K562 treated with DMSO at 1 percent for 24 hours (cell line): Measurements from ENCODE around the gene CD14. TPM values are rescaled to one million over a fixed set of nuclear protein-coding genes. Genes with fewer than 3 reads are reported as not detected.

Experiments used
- total RNA-seq: library from RNA; unstranded; fragments of 300-600 nt; gene quantifications from 2 replicates; pipeline ENCODE4 v1.2.3, GENCODE V29; 2022; ENCODE audit warnings: low read depth; ENCODE audit not compliant: insufficient read depth

The CD14 gene
- total RNA-seq = 1.1 and 1.6 TPM in 2 replicates

DNA sequence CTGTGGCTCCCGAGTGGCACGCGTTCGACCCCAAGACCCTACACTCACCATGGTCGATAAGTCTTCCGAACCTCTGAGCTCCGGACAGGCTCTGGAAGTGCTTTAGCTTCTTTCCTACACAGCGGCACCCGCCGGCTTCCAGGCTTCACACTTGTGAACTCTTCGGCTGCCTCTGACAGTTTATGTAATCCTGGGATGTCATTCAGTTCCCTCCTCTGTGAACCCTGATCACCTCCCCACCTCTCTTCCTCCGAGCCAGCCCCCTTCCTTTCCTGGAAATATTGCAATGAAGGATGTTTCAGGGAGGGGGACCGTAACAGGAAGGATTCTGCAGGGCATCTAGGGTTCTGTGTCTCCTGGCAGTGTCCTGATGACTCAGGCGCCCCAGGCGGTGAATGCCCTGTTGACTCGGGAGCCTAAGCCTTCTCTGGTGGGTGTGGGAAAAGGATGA lies at the start of gene CD14:
Gene CD14, minus strand, starts transcription at position 155 of the 451 bp plus-strand sequence. Its CDS starts 104 bp downstream, at position 51.

DNA sequence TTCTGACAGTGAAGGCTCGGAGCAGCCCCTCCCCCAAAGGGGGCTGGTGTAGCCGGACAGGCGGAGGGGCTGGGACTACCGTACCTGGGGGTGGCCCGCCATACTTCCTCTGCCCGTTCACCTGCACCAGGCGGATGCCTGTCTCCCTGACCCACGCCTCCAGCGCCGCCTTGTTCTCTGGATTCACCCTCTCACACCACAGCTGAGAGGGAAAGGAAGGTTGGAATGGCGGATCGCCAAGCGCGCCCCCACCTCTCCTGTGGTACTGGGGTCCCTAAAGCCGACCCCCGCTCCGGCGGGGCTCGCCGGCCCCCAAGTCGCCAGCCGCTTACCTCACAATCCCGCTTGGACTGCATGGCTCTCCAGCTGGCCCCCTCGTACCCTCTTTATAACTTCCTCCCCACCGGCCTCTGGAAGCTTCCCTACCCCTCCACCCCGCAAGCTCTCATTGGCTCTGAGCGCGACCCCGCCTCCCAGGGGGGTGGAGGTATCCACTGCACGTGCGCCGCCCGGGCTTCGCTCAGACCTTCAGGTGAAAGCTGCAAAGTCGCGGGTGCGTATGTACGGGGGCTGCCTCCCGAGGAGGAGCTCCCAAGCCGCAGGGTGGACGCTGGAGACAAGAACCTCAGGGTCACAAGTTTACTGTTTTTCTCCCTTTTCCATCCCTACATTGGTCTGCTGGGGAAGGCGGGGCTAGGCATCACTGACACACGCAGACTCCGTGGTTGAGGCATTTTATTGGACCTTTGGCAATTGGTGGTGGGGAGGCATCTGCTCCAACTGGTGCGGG lies 40.4 kb upstream of the CD14 start, which contains the start of gene DND1:
Gene DND1, minus strand, starts transcription at position 390 of the 790 bp plus-strand sequence. Its CDS starts 34 bp downstream, at position 356.

DNA sequence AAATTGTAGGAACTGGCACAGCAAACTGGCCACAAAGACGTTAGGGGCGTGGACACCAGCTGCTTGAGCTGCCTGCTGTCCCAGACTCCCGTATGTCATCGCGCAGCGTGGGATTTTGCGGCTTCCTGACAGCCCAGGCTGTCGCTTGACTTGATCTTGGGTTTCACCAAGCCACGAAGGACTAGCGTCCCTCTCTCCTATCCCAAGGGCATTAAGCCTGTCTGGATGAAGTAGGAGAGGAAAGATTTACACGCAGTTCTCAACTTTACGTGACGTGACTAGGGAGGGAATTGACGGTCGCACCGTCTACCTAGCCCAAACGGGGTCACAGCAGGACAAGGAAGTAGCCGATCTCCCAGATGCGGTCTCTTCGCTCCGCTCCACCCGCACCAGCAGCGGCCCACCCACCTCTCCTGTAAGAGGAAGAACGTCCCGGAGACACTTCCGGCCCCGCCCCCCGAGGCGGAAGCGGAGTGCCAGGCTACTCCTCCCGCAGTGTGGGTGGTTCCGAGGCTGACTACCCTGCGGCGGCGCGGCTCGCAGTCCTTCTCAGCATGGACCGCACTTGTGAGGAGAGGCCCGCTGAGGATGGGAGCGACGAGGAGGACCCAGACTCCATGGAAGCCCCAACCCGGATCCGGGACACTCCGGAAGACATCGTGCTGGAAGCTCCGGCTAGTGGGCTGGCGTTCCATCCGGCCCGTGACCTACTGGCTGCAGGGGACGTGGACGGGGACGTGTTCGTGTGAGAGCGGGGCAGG lies 31.6 kb upstream of the CD14 start, which contains the start of gene WDR55:
Gene WDR55, plus strand, starts transcription at position 546 of the 761 bp plus-strand sequence. Its CDS starts 9 bp downstream, at position 555.

DNA sequence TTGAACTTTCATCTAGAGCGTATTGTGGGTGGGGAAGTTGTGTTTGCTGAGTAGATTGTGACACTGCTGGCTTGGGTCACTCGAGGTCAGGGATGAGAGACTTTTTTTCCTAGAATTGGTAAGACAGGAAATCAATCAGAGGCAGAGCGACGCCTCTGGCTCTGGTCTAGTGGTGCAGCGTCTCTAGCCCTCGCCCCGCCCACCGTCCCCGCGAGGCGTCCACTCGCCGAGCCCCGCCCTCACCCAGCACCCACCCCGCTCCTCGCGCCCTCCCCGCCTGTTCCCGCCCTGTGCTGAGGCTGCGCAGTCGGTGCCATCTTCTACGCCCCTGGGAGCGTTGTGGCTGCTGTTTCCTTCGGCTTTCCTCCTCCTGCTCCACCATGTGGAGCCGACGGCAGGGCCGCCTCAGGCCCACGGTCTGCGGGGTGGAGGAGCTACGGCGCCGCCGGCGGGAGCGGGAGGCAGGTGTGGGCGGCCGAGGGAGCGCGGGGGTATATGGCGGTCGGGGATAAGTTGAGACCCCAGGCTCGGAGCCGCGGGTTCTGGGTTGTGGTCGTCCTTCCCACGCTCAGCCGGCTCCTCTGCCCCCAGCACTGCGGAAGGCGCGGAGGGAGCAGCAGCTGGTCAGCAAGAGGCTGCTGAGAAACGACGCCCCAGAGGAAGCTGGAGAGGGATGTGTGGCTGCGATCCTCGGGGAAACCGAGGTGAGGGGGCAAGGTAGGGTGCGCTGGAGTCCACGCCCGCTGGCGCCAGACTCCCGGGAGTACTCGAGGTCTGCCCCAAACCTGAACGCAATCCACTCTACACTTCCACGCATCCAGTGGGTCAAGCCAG lies 6.4 kb upstream of the CD14 start, which contains the start of gene TMCO6:
Gene TMCO6, plus strand, starts transcription at position 304 of the 834 bp plus-strand sequence. Its CDS starts 77 bp downstream, at position 381.

Other genes starting within 250 kb of the CD14 start
- 64.2 and 71.0 TPM in 2 replicates for gene ANKHD1, start 231.3 kb downstream of the CD14 start, total RNA-seq
- 8.6 and 10.4 TPM in 2 replicates for gene EIF4EBP3, start 85.5 kb downstream of the CD14 start, total RNA-seq
- 33.9 and 34.7 TPM in 2 replicates for gene SRA1, start 75.7 kb downstream of the CD14 start, total RNA-seq
- gene APBB3, start 68.6 kb downstream of the CD14 start, total RNA-seq = 15.1 and 17.3 TPM in 2 replicates
- gene SLC35A4, start 68.3 kb downstream of the CD14 start, total RNA-seq = 166 and 171 TPM in 2 replicates
- 15.2 and 22.3 TPM in 2 replicates for gene TMCO6, start 6.3 kb upstream of the CD14 start, total RNA-seq
- gene NDUFA2, start 14.5 kb upstream of the CD14 start, total RNA-seq = 215 and 263 TPM in 2 replicates
- 149 and 175 TPM in 2 replicates for gene IK, start 14.7 kb upstream of the CD14 start, total RNA-seq
- gene WDR55, start 31.7 kb upstream of the CD14 start, total RNA-seq = 42.8 and 44.6 TPM in 2 replicates
- gene DND1, start 40.4 kb upstream of the CD14 start, total RNA-seq = 2.2 and 4.9 TPM in 2 replicates
- gene HARS1, start 58.2 kb upstream of the CD14 start, total RNA-seq = 63.3 and 68.0 TPM in 2 replicates
- gene HARS2, start 58.3 kb upstream of the CD14 start, total RNA-seq = 19.8 and 20.5 TPM in 2 replicates
- 44.2 and 45.1 TPM in 2 replicates for gene ZMAT2, start 67.3 kb upstream of the CD14 start, total RNA-seq
- gene PCDHA1, start 153.0 kb upstream of the CD14 start, total RNA-seq = not detected in 2 replicates
- not detected in 2 replicates for gene PCDHA2, start 161.7 kb upstream of the CD14 start, total RNA-seq
- not detected in 2 replicates for gene PCDHA3, start 167.9 kb upstream of the CD14 start, total RNA-seq
- gene PCDHA4, start 173.9 kb upstream of the CD14 start, total RNA-seq = not detected in 2 replicates
- 0.13 TPM in 1 of 2 replicates, not detected in the other for gene PCDHA5, start 188.4 kb upstream of the CD14 start, total RNA-seq
- not detected in 2 replicates for gene PCDHA6, start 194.8 kb upstream of the CD14 start, total RNA-seq
- gene PCDHA7, start 201.1 kb upstream of the CD14 start, total RNA-seq = not detected in 2 replicates
- not detected in 2 replicates for gene PCDHA8, start 208.0 kb upstream of the CD14 start, total RNA-seq
- gene PCDHA9, start 215.2 kb upstream of the CD14 start, total RNA-seq = not detected in 2 replicates
- not detected in 2 replicates for gene PCDHA10, start 222.7 kb upstream of the CD14 start, total RNA-seq
- not detected in 2 replicates for gene PCDHA11, start 235.8 kb upstream of the CD14 start, total RNA-seq
- not detected in 2 replicates for gene PCDHA12, start 242.1 kb upstream of the CD14 start, total RNA-seq
- not detected in 2 replicates for gene PCDHA13, start 248.9 kb upstream of the CD14 start, total RNA-seq